ENCODE data around the gene DSCAML1.

Gene DSCAML1

DNA sequence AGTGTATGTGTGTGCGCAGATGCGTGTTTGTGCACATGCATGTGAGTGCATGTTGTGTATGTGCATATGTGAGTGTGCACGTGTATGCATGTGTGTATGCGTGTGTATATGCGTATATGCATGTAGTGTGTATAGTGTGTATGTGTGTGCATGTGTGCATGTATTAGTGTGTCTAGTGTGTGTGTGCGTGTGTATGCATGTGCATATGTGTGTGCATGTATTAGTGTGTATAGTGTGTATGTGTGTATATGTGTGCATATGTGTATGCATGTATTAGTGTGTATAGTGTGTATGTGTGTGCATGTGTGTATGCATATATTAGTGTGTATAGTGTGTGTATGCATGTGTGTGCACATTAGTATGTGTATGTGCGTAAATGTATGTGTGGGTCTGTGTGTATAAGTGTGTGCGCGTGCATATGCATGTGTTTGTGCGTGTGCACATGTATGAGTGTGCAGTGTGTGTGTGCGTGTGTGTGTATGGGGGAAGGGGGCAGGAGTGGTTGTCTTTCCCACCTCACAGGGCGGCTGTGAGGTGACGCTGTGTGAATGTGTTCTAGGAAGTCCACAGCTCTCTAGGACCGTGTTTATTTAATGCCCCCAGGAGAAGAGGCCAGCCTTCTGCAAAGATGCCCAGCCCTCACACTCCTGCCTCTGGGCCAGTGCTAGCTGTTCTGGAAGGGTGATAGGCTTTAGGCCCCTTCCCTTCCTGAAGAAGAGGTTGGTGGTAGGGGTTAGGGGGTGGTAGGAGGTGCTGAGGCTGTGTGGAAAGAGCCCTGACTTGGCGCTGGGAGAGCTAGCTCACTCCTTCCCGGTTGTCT lies 354.8 kb downstream of the DSCAML1 start:
- DNase-seq (ENCODE audit: low spot score): no peak

DNA sequence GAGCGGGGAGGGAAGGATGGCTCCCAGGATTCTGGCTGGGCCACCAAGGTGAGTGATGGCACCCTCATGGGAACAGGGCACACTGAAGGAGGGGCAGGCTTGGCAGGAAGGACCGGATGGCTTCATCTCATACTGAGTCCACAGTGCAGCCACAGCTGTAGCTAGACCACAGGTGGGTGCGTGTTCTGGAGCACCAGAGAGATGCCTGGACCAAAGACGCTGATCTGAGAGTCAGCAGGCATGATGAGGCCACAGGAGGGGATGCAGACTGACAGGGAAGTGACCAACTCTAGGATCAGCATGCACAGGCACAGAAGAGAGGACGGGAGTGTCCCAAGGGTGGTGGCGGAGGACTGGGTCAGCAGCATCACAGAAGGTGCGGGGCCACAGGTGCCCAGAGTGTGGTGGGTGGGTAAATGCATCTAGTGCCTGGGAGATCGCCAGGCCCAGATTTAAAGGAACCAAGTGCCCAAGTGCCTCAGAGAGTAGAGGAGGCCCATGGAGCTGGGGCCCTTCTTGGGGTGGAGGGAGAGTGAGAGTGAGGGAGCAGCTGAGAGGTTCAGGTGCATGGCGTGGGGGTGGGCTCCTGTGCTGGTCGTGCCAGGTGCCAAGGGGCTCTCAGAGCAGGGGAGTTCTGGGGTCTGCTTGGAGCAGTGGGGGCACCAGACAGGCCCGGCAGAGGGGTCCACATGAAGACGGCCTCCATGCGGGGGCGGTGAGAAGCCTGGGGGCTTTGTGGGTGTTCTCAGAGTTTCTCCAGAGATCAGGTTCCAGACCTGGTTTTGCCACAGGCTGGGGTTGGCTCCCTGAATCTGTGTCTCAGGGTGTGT lies 355.7 kb downstream of the DSCAML1 start:
- DNase-seq (ENCODE audit: low spot score): no peak

DNA sequence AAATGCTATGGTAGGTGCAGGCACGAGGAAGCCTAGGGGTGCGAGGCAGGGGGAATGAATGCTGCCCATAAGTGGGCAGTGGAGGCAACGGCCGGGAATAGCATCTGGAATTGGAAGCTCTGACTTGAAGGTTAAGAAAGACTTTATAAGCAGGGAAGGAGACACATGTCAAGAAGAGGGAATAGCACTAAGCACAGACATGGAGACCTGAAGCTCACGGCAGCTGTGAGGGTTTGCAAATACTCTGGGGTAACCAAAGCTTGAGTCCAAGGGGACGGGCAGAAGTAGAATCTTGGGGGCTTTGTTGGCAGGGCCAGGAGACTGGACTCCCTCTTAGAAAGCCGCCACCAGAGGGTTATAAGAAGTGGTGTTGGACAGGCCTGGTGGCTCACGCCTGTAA lies 356.8 kb downstream of the DSCAML1 start:
- no peak for DNase-seq (ENCODE audit: low spot score)

DNA sequence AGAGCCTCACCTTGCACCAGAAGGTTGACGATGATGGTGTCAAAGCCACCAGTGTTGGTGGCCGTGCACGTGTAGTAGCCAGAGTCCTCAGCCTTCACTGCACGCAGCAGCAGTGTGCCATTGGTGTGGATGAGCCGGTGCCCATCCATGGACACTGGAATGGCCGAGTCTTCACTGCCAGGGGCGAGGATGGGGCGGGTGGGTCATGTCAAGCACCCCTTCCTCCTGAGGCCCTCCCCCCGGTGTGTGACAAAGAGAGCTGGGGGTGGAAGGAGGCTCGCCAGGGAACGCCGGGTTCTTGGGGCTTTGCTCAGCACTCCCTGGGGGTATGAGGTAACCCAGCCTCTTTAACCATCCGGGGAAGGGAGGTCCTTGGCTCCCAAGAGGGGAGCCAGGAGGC lies 357.8 kb downstream of the DSCAML1 start:
- DNase-seq (ENCODE audit: low spot score): no peak

DNA sequence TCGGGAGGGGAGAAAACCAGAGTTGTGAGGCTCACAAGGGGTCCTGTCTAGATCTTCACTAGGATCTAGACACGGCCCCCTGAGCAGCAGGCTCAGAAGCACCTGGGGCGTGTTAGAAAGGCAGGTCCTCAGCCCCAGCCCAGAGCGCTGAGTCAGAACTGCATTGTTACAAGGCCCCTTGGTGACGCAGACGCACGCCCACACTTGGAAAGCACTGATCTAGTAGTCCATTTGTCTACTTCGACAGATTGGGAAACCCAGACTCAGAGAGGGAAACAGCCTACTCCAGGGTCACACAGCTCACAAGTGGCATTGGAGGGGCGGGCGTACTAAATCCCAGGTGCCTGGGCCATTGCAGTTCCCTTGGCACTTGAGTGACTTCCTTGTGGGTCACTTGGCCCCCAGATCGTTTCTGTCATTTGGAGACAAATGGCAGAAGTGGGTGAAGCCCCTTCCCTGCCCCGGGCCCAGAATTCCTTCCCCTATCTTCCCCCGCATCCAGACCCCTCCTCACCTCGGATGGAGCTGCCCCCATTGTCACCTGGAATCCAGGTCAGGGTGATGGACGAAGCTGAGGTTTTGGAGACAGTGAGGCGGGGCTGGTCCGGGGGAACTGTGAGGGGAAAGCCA lies 358.5 kb downstream of the DSCAML1 start:
- no peak for DNase-seq (ENCODE audit: low spot score)

DNA sequence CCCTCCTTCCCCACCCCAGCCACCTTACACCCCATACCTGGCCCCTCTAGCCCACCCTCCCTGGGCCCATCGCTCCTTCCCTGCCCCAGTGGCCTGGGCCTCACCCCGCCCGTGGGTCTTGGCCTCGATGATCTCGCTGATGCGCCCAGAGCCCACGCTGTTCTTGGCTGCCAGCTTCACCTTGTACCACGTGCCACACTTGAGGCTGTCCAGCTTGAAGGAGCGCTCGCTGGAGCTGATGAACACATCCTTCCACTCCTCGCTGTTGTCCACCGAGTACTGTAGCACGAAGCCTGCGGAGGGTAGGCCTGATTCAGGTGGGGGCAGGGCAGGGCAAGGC lies 359.3 kb downstream of the DSCAML1 start:
- DNase-seq (ENCODE audit: low spot score): no peak

DNA sequence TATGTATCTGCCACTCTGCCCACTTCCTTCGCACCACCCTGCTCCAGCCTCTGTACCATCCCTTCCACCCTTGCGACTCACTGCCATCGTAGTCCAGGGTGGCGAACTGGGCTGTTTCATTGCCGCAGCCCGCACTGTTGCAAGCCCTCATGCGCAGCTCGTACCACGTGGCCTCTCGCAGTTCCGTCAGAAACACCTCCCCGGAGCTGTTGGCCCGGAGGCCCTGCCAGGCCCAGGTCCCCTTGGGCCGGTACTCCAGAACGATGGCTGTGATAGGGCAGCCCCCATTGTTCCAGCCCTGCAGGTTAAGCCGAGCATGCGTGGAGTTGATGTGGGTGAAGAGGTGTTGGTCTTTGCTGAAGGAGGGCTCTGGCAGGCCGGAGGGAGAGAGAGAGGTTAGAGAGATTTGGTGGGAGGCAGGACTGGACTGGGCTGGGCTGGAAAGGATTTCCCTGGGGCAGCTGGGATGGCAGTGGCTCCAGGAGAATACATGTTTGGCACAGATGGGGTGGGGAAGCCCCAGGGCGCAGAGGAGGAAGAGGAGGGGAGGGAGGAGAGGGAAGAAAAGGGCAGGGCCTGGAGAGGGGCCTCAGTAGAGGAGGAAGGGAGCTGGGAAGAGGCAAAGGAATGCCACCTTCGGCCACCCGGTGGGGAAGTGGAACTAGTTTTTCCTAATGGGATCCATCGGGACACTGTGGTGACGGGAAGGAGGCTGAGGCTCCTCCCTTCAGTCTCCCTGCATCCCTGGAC lies 359.8 kb downstream of the DSCAML1 start:
- DNase-seq (ENCODE audit: low spot score): no peak

DNA sequence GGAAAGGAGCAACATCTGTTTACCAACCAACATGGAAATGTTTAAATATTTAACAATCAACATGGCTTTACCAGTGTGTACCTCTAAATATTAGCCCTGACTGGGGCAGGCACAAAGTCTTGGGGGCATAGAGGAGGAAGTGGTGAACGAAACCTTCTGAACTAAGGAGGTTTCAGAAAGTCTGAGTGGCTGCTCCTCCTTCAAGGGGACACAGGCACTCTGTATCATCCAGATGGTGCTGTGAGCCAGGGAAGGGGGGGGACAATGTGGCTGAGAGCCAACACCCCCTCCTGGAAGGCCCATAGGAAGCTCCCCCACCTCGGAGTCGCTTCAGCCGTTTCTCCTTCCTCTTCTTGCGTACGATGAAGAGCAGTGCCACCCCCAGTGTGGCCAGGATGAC lies 361.7 kb downstream of the DSCAML1 start:
- DNase-seq (ENCODE audit: low spot score): no peak

DNA sequence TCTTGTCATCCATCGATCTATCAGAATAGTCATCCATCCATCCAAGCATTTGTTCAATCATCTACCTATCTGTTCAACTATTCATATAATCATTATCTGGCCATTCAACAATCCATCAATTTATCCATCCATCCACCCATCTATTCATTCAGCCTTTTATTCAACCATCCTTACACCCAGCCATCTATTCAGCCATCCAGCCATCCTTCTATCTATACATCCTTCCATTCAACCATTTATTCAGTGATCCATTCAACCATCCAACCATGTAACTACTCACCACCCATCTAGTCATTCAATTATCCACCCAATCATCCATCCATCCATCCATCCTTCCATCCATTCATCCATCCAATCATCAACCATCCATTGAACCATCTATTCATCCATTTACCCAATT lies 362.5 kb downstream of the DSCAML1 start:
- no peak for DNase-seq (ENCODE audit: low spot score)

DNA sequence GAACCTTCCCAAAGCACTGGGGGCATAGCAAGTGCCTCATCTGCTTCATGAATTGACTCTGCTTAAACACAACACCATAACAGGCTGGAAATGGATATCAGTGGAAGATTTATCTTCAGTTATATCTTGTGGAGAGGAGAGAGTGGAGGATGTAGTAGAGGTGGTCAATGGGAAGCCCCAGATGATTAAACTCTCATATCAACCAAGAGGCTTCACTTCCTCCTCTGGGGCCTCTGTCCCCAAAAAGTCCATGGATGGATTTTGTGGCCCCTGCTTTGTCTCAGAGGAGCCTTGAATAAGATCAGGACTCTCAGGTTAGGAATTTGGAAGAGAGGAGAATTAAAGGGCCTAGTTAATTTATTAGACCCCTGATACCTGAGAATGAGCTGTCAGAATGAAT lies 363.3 kb downstream of the DSCAML1 start:
- no peak for DNase-seq (ENCODE audit: low spot score)

DNA sequence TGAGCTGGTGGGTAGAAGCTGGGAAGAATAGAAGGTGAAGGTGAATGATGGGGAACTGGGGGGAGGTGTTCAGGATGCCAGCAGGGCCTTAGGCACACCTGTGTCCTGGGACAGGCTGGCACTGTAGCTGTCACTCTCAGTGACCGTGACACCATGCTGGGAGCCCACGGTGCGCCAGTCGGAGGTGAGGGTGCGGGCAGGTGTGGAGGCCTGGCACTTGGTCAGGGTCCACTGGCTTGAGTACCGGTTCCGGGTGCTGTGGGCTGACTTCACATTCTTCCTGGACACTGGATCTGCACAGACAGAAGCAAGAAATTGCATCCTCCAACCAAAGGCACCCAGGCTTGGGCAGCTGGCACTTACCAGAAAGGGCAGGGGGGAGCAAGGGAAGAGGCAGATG lies 365.6 kb downstream of the DSCAML1 start:
- no peak for DNase-seq (ENCODE audit: low spot score)

DNA sequence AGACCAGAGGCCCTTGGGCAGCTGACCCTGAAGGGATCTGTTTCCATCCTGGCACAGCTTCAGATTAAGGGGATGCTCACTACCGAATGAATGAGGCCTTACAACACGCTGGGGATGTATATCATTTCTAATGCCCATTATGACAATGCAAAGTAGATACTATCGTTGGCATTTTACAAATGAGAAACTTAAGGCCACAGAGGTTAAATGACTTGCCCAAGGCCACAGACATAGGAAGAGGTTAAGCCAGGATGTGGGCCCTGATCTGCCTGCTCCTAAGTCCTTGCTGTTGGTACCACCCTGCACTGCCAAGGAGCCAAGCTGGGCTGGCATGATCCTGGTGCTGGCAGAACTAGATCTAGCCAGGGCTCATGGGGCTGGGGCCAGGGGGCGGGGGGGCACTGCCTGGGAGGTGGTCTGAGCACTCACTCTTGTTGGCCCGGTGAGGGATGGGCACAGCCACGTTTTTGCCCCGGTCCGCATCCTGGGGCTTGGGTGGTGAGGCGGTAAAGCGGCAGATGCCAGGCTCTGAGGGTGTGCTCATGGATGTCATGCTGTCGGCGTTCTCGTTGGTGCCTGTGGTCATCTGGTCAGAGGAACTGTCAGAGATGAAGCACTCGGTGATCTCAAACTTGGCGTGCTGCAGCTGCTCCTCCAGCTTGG lies 366.6 kb downstream of the DSCAML1 start:
- DNase-seq (ENCODE audit: low spot score): no peak

DNA sequence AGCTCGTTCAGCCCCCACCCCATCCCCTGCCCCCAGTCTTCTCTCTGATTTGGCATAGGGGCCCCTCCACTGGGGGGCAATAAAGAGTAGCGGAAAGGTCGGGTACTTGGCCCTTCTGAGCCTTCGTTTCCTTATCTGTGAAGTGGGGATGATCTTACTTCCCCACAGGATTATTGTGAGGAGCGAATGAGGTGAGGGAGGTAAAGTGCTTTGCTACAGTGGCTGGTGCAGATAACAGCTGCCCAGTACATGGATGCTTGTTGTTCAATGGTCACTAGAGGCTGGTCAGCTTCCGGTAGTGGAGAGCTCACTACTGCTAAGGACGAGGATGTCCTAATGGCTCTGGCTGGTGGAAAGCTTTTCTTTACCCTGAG lies 368.2 kb downstream of the DSCAML1 start:
- DNase-seq (ENCODE audit: low spot score): no peak

DNA sequence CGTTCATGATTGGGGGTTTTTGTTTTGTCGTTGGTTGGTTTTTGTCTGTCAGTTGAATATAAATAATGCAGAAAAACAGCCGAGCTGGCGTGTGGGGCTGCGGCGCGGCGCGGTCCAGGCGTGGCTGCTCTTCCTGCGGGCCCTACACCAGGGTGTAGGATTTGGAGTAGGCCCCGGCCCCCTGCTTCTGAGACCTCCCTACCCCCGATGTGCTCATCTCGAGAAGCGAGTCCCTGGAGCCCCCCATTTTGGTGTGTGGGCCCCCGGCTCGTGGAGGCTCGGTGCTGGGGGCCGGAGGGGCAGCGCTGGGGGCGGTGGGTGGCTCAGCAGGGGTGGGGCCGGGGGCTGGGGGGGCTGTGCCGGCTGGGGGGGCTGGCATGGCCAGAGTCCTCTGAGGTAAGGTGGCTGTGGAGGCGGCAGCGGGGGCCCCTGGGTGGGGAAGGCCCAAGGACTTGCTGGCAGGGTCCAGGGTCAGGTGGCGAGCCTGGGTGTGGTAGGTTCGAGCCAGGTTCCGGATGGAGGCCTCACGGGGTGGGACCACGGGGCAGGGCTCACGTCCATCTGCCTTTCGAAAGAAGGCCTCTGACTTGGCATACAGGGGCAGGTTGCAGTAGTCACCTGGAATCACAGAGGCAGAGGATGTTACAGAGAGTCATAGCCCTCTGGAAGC lies 368.7 kb downstream of the DSCAML1 start:
- DNase-seq (ENCODE audit: low spot score): no peak

DNA sequence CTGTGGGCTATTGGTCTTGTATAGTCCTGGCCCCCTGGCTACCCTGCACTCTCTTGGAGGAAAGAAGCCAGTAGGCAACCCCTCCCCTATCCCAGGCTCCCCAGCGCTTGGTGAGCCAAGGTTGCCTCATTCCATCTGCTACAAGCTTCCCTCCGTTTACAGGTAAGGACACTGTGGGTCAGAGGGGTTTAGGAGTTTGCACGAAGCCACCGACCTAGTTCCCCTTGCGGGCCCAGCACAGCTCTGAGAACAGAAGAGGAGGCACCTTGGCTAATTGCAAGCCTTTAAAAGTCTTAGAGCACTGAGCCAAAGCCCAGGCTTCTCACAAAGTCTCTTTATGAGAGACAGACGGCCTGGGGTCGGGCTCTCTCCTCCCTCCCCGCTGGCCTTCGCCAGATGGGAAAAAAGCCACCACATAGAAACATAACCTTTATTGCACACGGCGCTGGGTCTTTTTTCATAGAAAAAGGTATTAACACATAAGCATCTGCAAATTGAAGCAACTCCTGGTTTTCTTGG lies 369.6 kb downstream of the DSCAML1 start:
- DNase-seq (ENCODE audit: low spot score): no peak

DNA sequence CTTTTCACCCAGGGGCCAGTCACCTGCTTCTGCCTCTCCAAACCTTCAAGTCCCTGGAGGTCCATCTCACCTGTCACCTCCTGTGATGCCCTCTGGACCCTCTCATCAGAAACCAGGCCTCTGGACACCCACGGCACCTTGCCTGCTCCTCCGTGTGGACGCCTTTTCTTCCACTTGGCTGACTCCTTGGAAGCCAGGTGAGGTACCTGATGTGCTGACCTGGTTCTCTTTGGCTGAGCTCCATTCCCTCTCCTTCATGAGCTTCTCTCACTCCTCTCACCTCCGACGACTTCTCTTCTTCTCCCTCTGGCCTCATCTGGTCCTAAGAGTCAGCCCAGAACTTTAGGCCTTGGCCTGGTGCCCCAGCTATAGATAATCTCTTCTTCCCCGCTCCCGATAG lies 370.1 kb downstream of the DSCAML1 start:
- no peak for DNase-seq (ENCODE audit: low spot score)

DNA sequence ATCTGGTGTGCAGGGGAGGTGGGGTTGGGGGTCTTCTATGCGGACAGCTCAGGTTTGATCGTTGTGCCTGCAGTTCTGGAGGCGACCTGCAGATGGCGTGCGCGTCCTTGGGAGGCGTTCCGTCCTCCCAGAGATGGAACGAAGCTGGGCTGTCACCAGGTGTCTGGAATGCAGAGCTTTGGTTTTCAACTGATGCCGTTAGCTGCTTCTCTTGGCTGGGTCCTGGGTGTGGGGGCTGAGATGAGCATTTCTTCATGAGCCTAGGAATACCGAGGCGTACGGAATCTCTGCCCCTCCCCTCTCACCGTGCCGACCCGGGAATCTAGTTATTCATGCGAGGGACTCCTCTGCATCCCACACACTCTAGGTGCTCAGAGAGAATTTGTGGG lies 370.7 kb downstream of the DSCAML1 start:
- peak; percentile 38 for DNase-seq (ENCODE audit: low spot score)

DNA sequence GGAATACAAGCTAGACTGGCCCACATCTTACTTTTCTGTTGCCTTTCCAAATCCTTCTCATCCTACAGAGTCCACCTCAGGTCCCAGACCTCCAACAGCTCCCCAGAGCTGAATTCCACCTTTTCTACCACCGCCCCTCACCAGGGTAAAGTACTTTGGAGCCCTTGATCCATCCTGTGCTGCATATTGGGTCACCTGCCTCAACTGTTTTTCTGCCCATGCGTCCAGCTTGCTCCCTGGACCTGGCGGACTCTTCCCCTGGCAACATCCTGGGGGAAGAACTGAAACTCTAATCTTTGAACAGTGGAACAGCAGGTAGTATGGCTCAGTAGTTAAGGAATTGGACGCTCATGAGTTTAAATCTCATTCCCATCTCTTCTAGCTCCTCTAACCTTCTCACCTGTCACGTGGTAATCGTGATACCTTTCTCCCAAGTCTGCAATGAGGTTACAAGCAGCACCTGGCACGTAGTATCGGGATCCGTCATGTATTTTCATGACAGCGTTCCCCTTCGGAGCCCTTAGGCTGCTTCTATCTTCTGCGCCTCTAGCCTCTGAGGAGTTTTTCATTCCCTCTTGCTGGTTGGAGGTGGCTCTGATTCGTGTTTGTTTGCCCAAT lies 371.2 kb downstream of the DSCAML1 start:
- no peak for DNase-seq (ENCODE audit: low spot score)

DNA sequence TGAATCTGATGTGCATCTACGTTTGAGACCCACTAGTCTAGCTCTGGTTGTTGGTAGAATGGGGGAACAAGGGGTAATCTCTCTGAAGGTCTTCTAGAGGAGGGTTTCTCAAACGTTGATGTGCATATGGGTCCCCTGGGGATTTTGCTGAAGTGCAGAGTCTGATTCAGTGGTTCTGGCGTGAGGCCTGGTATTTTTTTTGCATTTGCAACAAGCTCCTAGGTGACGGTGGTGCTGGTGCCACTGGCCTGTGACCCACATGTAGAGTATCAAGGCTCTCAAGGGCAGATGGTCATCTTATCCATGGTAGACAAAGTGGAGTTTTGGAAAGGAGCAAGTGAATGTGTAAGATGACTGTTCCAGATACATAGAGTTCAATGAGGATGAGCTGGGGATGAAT lies 372.2 kb downstream of the DSCAML1 start:
- no peak for DNase-seq (ENCODE audit: low spot score)

DNA sequence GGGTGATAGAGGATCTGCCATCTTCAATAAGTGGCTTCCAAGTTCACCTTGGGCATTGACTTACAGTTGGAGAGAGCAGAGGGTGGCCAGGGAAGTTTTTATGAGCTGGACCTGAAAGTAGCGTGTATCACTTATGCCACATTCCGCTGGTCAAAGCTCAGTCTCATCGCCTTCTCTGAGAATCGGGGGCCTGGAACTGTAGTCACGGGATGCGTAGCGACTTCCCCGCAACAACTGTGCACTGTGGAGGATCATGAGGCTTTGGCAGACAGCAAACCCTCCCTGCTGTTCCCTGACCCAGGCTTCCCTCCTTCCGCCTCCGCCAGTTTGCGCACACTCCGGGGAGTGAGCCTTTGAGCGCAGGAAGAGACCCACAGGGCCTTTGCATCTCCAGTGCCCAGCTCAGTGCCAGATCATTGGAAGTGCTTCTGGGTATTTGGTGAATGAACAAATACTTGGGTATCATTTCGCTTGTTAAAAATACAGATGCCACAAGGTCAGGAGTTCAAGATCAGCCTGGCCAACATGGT lies 373.9 kb downstream of the DSCAML1 start:
- DNase-seq (ENCODE audit: low spot score): no peak
